AG04449 (cell line): ENCODE measurements around the gene CECR2.

Experiments used
- CTCF ChIA-PET: fragments of 350-600 bp; formaldehyde crosslinking; extraction: SDS; loops from one replicate; lab custom pipeline; 2021; ENCODE audit warnings: antibody characterized with exemption; lab: Yijun Ruan, JAX
- POLR2A ChIA-PET: fragments of 400-600, 350-600 bp; formaldehyde crosslinking; extraction: SDS; loops from one replicate; lab custom pipeline; 2020; ENCODE audit warnings: antibody characterized with exemption, inconsistent platforms; lab: Yijun Ruan, JAX
- DNase-seq: peaks from one replicate; pipeline ENCODE4 v3.0.0-alpha.2; 2010; ENCODE audit warnings: low read depth, low spot score
- H3K4me3 ChIP-seq: 2 replicates; pipeline ENCODE4 v1.5.1; 2011; ENCODE audit warnings: low read depth, mild to moderate bottlenecking, control low read depth, low read length
- CTCF ChIP-seq: IDR thresholded peaks from one replicate; pipeline ENCODE4 v1.5.1; 2011; ENCODE audit warnings: mild to moderate bottlenecking, moderate library complexity, low read length, control low read depth, inconsistent platforms; ENCODE audit not compliant: insufficient read depth; ENCODE audit errors: missing control alignments

The CECR2 gene

GRCh38 chr22:17402293-17402692, 33.0 kb downstream of the CECR2 start:
- ChIA-PET CTCF (no interaction called here), POLR2A (no interaction called here)
- DNase-seq: no peak
- no peak overlapping the region for H3K4me3 ChIP-seq
- TF ChIP-seq CTCF: no peak

- ChIA-PET POLR2A (no interaction called here), CTCF (no interaction called here)
- TF ChIP-seq CTCF: no peak
- DNase-seq: no peak
- no peak overlapping the region for H3K4me3 ChIP-seq
These were observed 34.6 kb downstream of the CECR2 start for GRCh38 chr22:17403906-17404305.

GRCh38 chr22:17407643-17408042, 38.4 kb downstream of the CECR2 start:
- no peak overlapping the region for H3K4me3 ChIP-seq
- TF ChIP-seq CTCF: no peak
- POLR2A ChIA-PET: no interaction called here
- DNase-seq: no peak
- CTCF ChIA-PET: no interaction called here

GRCh38 chr22:17410576-17410975, 41.3 kb downstream of the CECR2 start:
- H3K4me3 ChIP-seq: no peak overlapping the region
- no peak for TF ChIP-seq CTCF
- no peak for DNase-seq
- ChIA-PET CTCF (no interaction called here), POLR2A (no interaction called here)

GRCh38 chr22:17411213-17411612, 42.0 kb downstream of the CECR2 start:
- CTCF ChIA-PET: no interaction called here
- POLR2A ChIA-PET: no interaction called here

GRCh38 chr22:17412232-17412631, 43.0 kb downstream of the CECR2 start:
- H3K4me3 ChIP-seq: no peak overlapping the region
- TF ChIP-seq CTCF: no peak
- POLR2A ChIA-PET: no interaction called here
- no peak for DNase-seq
- CTCF ChIA-PET: no interaction called here

More at GRCh38 chr22:17411213-17411612, 42.0 kb downstream of the CECR2 start:
- no peak overlapping the region for H3K4me3 ChIP-seq
- no peak for DNase-seq
- no peak for TF ChIP-seq CTCF

GRCh38 chr22:17418890-17419324, 49.6 kb downstream of the CECR2 start:
- no peak overlapping the region for H3K4me3 ChIP-seq
- ChIA-PET CTCF (no interaction called here), POLR2A (no interaction called here)
- DNase-seq: no peak
- no peak for TF ChIP-seq CTCF
